H1 (cell line): ENCODE results near the gene SBF1. TPM values are rescaled to one million over a fixed set of nuclear protein-coding genes. Genes with fewer than 3 reads are reported as not detected.
"Not testable (repeated sequence)": the region's sequence is repeated elsewhere in the genome, so short reads cannot be mapped to it uniquely, and the experiment has no call there.

Experiments
- CTCF ChIA-PET: fragments of 300-600 bp; sonication (Branson Sonifier 250); formaldehyde crosslinking; loops from one replicate; lab custom pipeline; 2021; ENCODE audit not compliant: partially characterized antibody; lab: Charles Lee
- POLR2A ChIA-PET: fragments of 300-600 bp; sonication (Branson Sonifier 250); formaldehyde crosslinking; loops from one replicate; lab custom pipeline; 2021; ENCODE audit warnings: inconsistent platforms; ENCODE audit not compliant: partially characterized antibody; lab: Charles Lee
- DNase-seq, 2 experiments: peaks; one replicate each; pipeline versions ENCODE4 v3.0.0 to v3.0.0-alpha.2; 2010 to 2022; ENCODE audit warnings: low spot score in 2 of 2, low read depth in 1 of 2, mixed read lengths in 1 of 2
- FAIRE-seq: peaks from 2 replicates; lab custom pipeline; 2011; peaks lifted over from hg19 to GRCh38; lab: Jason Lieb, UNC
- H2AFZ ChIP-seq: 2 replicates; pipeline ENCODE4 v1.8.1; 2012; ENCODE audit warnings: low read length, inconsistent platforms
- H2AK5ac ChIP-seq: 2 replicates; pipeline ENCODE4 v1.6.1; 2013; ENCODE audit warnings: low read depth, low read length
- H2BK120ac ChIP-seq: replicated peaks from 2 replicates; pipeline ENCODE3; 2013; ENCODE audit warnings: low read depth, low read length, inconsistent platforms
- H2BK12ac ChIP-seq: 2 replicates; pipeline ENCODE4 v1.6.1; 2013; ENCODE audit warnings: low read depth, low read length
- H2BK15ac ChIP-seq: 2 replicates; pipeline ENCODE4 v1.6.1; 2013; ENCODE audit warnings: low read length
- H2BK20ac ChIP-seq: 2 replicates; pipeline ENCODE4 v1.6.1; 2013; ENCODE audit warnings: low read length
- H2BK5ac ChIP-seq: 2 replicates; pipeline ENCODE4 v1.6.1; 2013; ENCODE audit warnings: low read depth, low read length
- H3K14ac ChIP-seq: 2 replicates; pipeline ENCODE4 v1.6.1; 2013; ENCODE audit warnings: inconsistent platforms; ENCODE audit not compliant: insufficient read length
- H3K18ac ChIP-seq: 2 replicates; pipeline ENCODE4 v1.6.1; 2013; ENCODE audit warnings: low read length; ENCODE audit errors: extremely low read depth
- H3K23ac ChIP-seq: 2 replicates; pipeline ENCODE4 v1.6.1; 2013; ENCODE audit warnings: inconsistent platforms; ENCODE audit not compliant: insufficient read length
- H3K23me2 ChIP-seq: 2 replicates; pipeline ENCODE4 v1.6.1; 2013; ENCODE audit warnings: low read depth, low read length
- H3K27ac ChIP-seq: 2 replicates; pipeline ENCODE4 v1.6.1; 2011; ENCODE audit warnings: low read depth, low read length, inconsistent platforms
- H3K27me3 ChIP-seq, 4 experiments: replicated peaks in 1 of 4; 1 replicate in 1 of 4; 2 replicates in 3 of 4; pipeline versions ENCODE4 v1.6.1 to v1.8.1; 2011 to 2013; ENCODE audit warnings: low read length in 3 of 4, mild to moderate bottlenecking in 3 of 4, inconsistent platforms in 2 of 4, mixed read lengths in 2 of 4, moderate library complexity in 1 of 4; ENCODE audit not compliant: control insufficient read depth in 3 of 4, insufficient read depth in 3 of 4; ENCODE audit errors: extremely low read depth in 1 of 4
- H3K36me3 ChIP-seq, 4 experiments: 2 replicates each; pipeline versions ENCODE4 v1.6.1 to v1.8.1; 2011 to 2013; ENCODE audit warnings: mild to moderate bottlenecking in 4 of 4, low read length in 3 of 4, moderate library complexity in 2 of 4, control low read depth in 1 of 4, inconsistent platforms in 1 of 4; ENCODE audit not compliant: insufficient read depth in 4 of 4, control insufficient read depth in 2 of 4
- H3K4ac ChIP-seq: replicated peaks from 2 replicates; pipeline ENCODE3; 2013; ENCODE audit warnings: low read length, low read depth, mixed read lengths, inconsistent platforms; ENCODE audit not compliant: insufficient read length
- H3K4me1 ChIP-seq, 4 experiments: replicated peaks in 1 of 4; 1 replicate in 1 of 4; 2 replicates in 3 of 4; pipeline versions ENCODE4 v1.6.1 to v1.8.1; 2011 to 2013; ENCODE audit warnings: low read length in 3 of 4, inconsistent platforms in 2 of 4, mixed read lengths in 1 of 4; ENCODE audit not compliant: insufficient read depth in 4 of 4, control insufficient read depth in 3 of 4
- H3K4me2 ChIP-seq, 2 experiments: 2 replicates each; pipeline versions ENCODE4 v1.6.1 to v1.8.1; 2011 to 2013; ENCODE audit warnings: low read depth in 2 of 2, low read length in 2 of 2, control low read depth in 1 of 2, inconsistent platforms in 1 of 2, mild to moderate bottlenecking in 1 of 2; ENCODE audit not compliant: insufficient read depth in 1 of 2
- H3K4me3 ChIP-seq, 4 experiments: fragments of 200-600, 300-600 bp in 1 of 4; sonication (generic), shearing (Covaris generic), sonication (Bioruptor Twin) in 1 of 4; 2 replicates each; pipeline versions ENCODE4 v1.5.1 to v1.8.1; 2011 to 2016; ENCODE audit warnings: low read length in 4 of 4, low read depth in 3 of 4, control low read depth in 2 of 4, inconsistent platforms in 2 of 4, mild to moderate bottlenecking in 2 of 4, mixed read lengths in 1 of 4, moderate library complexity in 1 of 4; ENCODE audit not compliant: insufficient read depth in 2 of 4; ENCODE audit errors: extremely low read depth in 1 of 4
- H3K56ac ChIP-seq: replicated peaks from 2 replicates; pipeline ENCODE3; 2013; ENCODE audit warnings: low read depth, mild to moderate bottlenecking, mixed read lengths, low read length, inconsistent platforms; ENCODE audit not compliant: insufficient read length
- H3K79me1 ChIP-seq: 2 replicates; pipeline ENCODE4 v1.6.1; 2013; ENCODE audit warnings: low read depth, low read length, control low read depth
- H3K79me2 ChIP-seq, 2 experiments: 2 replicates each; pipeline versions ENCODE4 v1.6.1 to v1.8.1; 2012 to 2013; ENCODE audit warnings: low read length in 2 of 2, mild to moderate bottlenecking in 2 of 2, inconsistent platforms in 1 of 2; ENCODE audit not compliant: insufficient read depth in 2 of 2, control insufficient read depth in 1 of 2
- H3K9ac ChIP-seq, 4 experiments: replicated peaks in 1 of 4; 1 replicate in 1 of 4; 2 replicates in 3 of 4; pipeline versions ENCODE4 v1.6.1 to v1.8.1; 2011 to 2013; ENCODE audit warnings: low read depth in 3 of 4, low read length in 3 of 4, control low read depth in 2 of 4, mild to moderate bottlenecking in 2 of 4, moderate library complexity in 2 of 4, inconsistent platforms in 1 of 4; ENCODE audit errors: extremely low read depth in 1 of 4
- H3K9me3 ChIP-seq, 2 experiments: 2 replicates each; pipeline versions ENCODE4 v1.6.1 to v1.8.1; 2012 to 2013; ENCODE audit warnings: mild to moderate bottlenecking in 2 of 2, moderate library complexity in 2 of 2, control low read depth in 1 of 2, inconsistent platforms in 1 of 2, low read depth in 1 of 2, low read length in 1 of 2, mixed read lengths in 1 of 2; ENCODE audit not compliant: insufficient read depth in 2 of 2
- H4K20me1 ChIP-seq, 2 experiments: replicated peaks in 1 of 2; 2 replicates each; pipeline versions ENCODE3 to v1.8.1; 2011 to 2013; ENCODE audit warnings: inconsistent platforms in 2 of 2, low read length in 2 of 2, mild to moderate bottlenecking in 1 of 2; ENCODE audit not compliant: insufficient read depth in 2 of 2, control insufficient read depth in 1 of 2
- H4K5ac ChIP-seq: 2 replicates; pipeline ENCODE4 v1.6.1; 2013; ENCODE audit warnings: low read length, low read depth, mixed read lengths, inconsistent platforms; ENCODE audit not compliant: insufficient read length
- H4K8ac ChIP-seq: 2 replicates; pipeline ENCODE4 v1.8.0; 2013; ENCODE audit warnings: mild to moderate bottlenecking, moderate library complexity, low read length, inconsistent platforms; ENCODE audit not compliant: insufficient read depth; ENCODE audit errors: extremely low read depth
- H4K91ac ChIP-seq: replicated peaks from 2 replicates; pipeline ENCODE3; 2013; ENCODE audit warnings: low read length, mixed read lengths, inconsistent platforms; ENCODE audit not compliant: insufficient read length
- WGBS, 2 experiments: shearing (Covaris generic) in 1 of 2; methylation state at CpG; one replicate each; pipeline versions ENCODE4 v1.1.6 to v1.1.7; 2013 to 2015; ENCODE audit warnings: low lambda C conversion rate in 2 of 2, mixed read lengths in 2 of 2, inconsistent platforms in 1 of 2, low coverage in 1 of 2, missing lambda C conversion rate in 1 of 2; ENCODE audit not compliant: insufficient replicate concordance in 2 of 2, insufficient coverage in 1 of 2, insufficient read length in 1 of 2; ENCODE audit errors: extremely low coverage in 1 of 2, missing lambda C conversion rate in 1 of 2; 5-methylcytosine and 5-hydroxymethylcytosine counted together
- polyA plus RNA-seq, 7 experiments: library from polyadenylated mRNA; depleted of rRNA in 3 of 7; stranded (reverse) in 5 of 7; unstranded in 2 of 7; fragments of >200 nt in 5 of 7; fragments of 200-250 nt in 2 of 7; gene quantifications; 1 replicate in 5 of 7; 2 replicates in 1 of 7; 4 replicates in 1 of 7; pipeline versions ENCODE4 v1.2.1 to v1.2.3, GENCODE V29; 2011 to 2013; ENCODE audit warnings: missing spikeins in 2 of 7, mixed read lengths in 2 of 7
- total RNA-seq: library from RNA; stranded (reverse); fragmentation: NEBNext Ultra II Directional; extraction: Animal tissue kit (Norgen Biotek cat#: 25700); gene quantifications from 2 replicates; pipeline ENCODE4 v1.2.1, GENCODE V29; 2021

Gene SBF1
- total and polyA plus RNA-seq, 2 of the 8 experiments (the other 6 are each of a cell fraction or from before 2014, with no cell fraction given): 29.1 to 71.5 TPM

- H3K4ac ChIP-seq, H3K27me3 ChIP-seq, H2AK5ac ChIP-seq, H3K79me2 ChIP-seq, H3K4me2 ChIP-seq, H3K23me2 ChIP-seq, POLR2A ChIA-PET, H2BK20ac ChIP-seq, H3K56ac ChIP-seq, H3K14ac ChIP-seq, CTCF ChIA-PET, H4K8ac ChIP-seq, DNase-seq, H2BK15ac ChIP-seq, FAIRE-seq, H3K9ac ChIP-seq, H3K9me3 ChIP-seq, H3K23ac ChIP-seq, H4K5ac ChIP-seq, H2AFZ ChIP-seq, H3K4me1 ChIP-seq, H2BK12ac ChIP-seq, H3K27ac ChIP-seq, H2BK5ac ChIP-seq, H3K18ac ChIP-seq, H2BK120ac ChIP-seq, H3K4me3 ChIP-seq, H4K91ac ChIP-seq, H3K79me1 ChIP-seq: not testable (repeated sequence)
- Histone ChIP-seq H4K20me1 (peaks cover 6 to 20% of the 10 kb centered on the region in 2 experiments), H3K36me3 (peaks cover 4 to 25% (median 19%) of the 10 kb centered on the region in 4 experiments; a peak in 7 of 8 replicates)
- WGBS, 2 experiments: 88% methylated on average over 7 of the region's 8 CpGs; no CpG with 5 or more reads in 1 of the 2 experiments
Observed at GRCh38 chr22:50520184-50520583, 45.3 kb upstream of the SBF1 start.
